Breast epithelium (tissue), 4 donors: ENCODE results near the gene FTL. TPM values are rescaled to one million over a fixed set of nuclear protein-coding genes. Genes with fewer than 3 reads are reported as not detected.

Experiments
- DNase-seq, 2 donors: peaks; one replicate each; pipeline ENCODE4 v3.0.0-alpha.2; 2019; ENCODE audit warnings: low spot score in 2 of 2
- H3K27ac ChIP-seq, 2 donors: fragments of 200-600 bp; sonication (generic) in 1 of 2; one replicate each; pipeline ENCODE4 v1.5.1; 2016 to 2019; ENCODE audit warnings: mild to moderate bottlenecking in 1 of 2
- H3K27me3 ChIP-seq, 2 donors: fragments of 200-600 bp; sonication (generic) in 1 of 2; one replicate each; pipeline versions ENCODE4 v1.5.1 to v1.6.0; 2017 to 2019; ENCODE audit warnings: control low read depth in 1 of 2, mild to moderate bottlenecking in 1 of 2
- H3K36me3 ChIP-seq: fragments of 200-600 bp; one replicate; pipeline ENCODE4 v1.5.1; 2019
- H3K4me1 ChIP-seq, 2 donors: fragments of 200-600 bp; sonication (generic); one replicate each; pipeline ENCODE4 v1.5.1; 2016 to 2019; ENCODE audit warnings: control low read depth in 1 of 2
- H3K4me3 ChIP-seq, 3 donors: fragments of 200-600 bp; sonication (generic); 1 replicate in 2 of 3; 2 replicates in 1 of 3; pipeline ENCODE4 v1.5.1; 2016 to 2019; ENCODE audit warnings: mild to moderate bottlenecking in 3 of 3, moderate library complexity in 2 of 3
- H3K9me3 ChIP-seq, 2 donors: fragments of 200-600 bp; sonication (generic) in 1 of 2; one replicate each; pipeline ENCODE4 v1.5.1; 2016 to 2019; ENCODE audit warnings: control low read depth in 1 of 2
- POLR2A ChIP-seq: fragments of 450-650 bp; IDR thresholded peaks from one replicate; pipeline ENCODE4 v1.6.1; 2016; ENCODE audit warnings: antibody characterized with exemption, mild to moderate bottlenecking, moderate library complexity
- POLR2AphosphoS5 ChIP-seq, 3 donors: sonication (generic); formaldehyde crosslinking; IDR thresholded peaks; one replicate each; pipeline ENCODE4 v1.6.1; 2017; ENCODE audit warnings: antibody characterized with exemption in 3 of 3
- intact Hi-C: fragments of 100-400 bp; cut with DNase I; formaldehyde crosslinking; loops from one replicate; pipeline ENCODE4 v1.15.1; 2023; ENCODE audit warnings: low total_unique reads
- total RNA-seq, 3 donors: library from RNA; depleted of rRNA; stranded (reverse); fragments of >200 nt; gene quantifications; one replicate each; pipeline ENCODE4 v1.1.0, GENCODE V29; 2016
- TF ChIP-seq, protein P1 (sequence below), 3 donors: fragments of 450-650 bp; IDR thresholded peaks; one replicate each; pipeline ENCODE4 v1.5.1; 2016 to 2017; ENCODE audit warnings: antibody characterized with exemption in 3 of 3, mild to moderate bottlenecking in 3 of 3, moderate library complexity in 3 of 3

FTL gene
- total RNA-seq, 3 donors from 2014 or later: 3,861 to 12,429 (median 4,028) TPM

DNA sequence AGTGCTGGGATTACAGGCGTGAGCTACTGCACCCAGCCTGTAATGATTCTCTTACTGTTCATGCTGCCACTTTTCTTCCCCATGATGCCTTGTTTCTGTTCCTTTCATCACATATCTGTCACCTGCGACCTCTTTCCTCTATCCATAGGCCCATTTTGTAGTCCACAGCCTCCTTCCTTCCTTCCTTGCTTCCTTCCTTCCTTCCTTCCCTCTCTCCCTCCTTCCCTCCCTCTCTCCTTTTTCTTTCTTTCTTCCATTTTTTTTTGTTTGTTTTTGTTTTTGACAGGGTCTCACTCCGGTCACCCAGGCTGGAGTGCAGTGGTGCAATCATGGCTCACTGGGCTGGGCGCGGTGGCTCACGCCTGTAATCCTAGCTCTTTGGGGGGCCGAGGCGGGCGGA, 23.8 kb downstream of the FTL start:
- intact Hi-C loops: no loop called here
- Histone ChIP-seq H3K4me3 (no peak overlapping the region), H3K36me3 (no peaks in the 10 kb centered on the region), H3K4me1 (peaks cover 8 to 19% of the 10 kb centered on the region in 2 donors), H3K27ac (no peak overlapping the region), H3K9me3 (no peaks in the 10 kb centered on the region), H3K27me3 (no peaks in the 10 kb centered on the region)
- no peak for DNase-seq
- TF ChIP-seq, protein P1, sequence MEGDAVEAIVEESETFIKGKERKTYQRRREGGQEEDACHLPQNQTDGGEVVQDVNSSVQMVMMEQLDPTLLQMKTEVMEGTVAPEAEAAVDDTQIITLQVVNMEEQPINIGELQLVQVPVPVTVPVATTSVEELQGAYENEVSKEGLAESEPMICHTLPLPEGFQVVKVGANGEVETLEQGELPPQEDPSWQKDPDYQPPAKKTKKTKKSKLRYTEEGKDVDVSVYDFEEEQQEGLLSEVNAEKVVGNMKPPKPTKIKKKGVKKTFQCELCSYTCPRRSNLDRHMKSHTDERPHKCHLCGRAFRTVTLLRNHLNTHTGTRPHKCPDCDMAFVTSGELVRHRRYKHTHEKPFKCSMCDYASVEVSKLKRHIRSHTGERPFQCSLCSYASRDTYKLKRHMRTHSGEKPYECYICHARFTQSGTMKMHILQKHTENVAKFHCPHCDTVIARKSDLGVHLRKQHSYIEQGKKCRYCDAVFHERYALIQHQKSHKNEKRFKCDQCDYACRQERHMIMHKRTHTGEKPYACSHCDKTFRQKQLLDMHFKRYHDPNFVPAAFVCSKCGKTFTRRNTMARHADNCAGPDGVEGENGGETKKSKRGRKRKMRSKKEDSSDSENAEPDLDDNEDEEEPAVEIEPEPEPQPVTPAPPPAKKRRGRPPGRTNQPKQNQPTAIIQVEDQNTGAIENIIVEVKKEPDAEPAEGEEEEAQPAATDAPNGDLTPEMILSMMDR (IDR thresholded peaks at IDR 0.05): no peak
- TF ChIP-seq POLR2A (no peak), POLR2AphosphoS5 (IDR thresholded peaks at IDR 0.05) (no peak)

DNA sequence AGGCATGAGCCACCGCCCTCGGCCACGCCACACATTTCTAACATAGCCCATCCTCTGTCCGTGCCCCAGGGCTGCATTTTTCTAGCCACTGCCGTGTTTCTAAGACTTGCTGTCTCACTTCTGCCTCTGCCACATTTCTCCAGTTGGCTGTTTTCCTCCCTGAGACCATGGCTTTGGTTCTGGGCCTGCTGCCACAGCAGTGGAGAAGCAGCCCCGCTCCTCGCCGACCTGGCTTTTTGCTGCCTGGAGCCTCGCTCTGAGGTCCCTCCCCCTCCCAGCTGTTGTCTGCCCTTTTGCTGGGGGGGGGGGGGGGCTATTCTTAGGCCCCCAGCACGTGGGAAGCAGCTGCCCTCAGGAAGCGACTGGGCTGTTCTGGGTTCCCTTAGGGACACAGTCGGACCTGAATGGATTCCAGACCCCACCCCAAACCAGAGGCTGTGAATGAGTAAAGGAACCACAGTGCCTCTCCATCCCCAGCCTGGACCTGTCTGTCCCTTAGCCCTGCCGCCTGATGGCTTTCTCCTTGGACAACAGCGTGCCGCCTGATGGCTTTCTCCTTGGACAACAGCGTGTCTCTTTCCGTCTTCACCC, 24.7 kb downstream of the FTL start:
- DNase-seq: no peak
- Histone ChIP-seq H3K4me1 (peaks cover 10 to 19% of the 10 kb centered on the region in 2 donors), H3K27me3 (no peaks in the 10 kb centered on the region), H3K4me3 (no peak overlapping the region), H3K36me3 (no peaks in the 10 kb centered on the region), H3K9me3 (no peaks in the 10 kb centered on the region), H3K27ac (peak overlapping the region; percentile 16 to 25)
- intact Hi-C loops: no loop called here
- TF ChIP-seq, protein P1 (IDR thresholded peaks at IDR 0.05): no peak
- TF ChIP-seq POLR2A: no peak
- no peak for TF ChIP-seq POLR2AphosphoS5 (IDR thresholded peaks at IDR 0.05)

DNA sequence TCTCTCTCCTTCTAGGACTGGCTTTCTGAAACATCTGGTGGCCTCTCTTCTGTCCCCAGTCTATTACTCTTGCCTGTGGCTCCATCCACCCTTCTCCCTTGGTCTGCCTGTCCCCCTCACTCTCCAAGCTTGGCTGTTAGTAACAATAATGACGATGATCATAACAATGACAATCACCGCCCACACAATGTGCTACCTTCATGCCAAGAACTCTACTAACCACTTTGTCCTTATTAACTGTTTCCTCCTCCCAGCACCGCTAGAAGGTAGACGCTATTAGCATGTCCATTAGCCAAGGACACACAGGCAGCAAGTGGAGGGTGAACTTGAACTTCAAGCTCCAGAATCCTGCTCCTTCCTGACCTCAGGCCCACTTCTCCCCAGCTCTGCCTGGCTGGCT, 25.3 kb downstream of the FTL start:
- no peak for TF ChIP-seq POLR2AphosphoS5 (IDR thresholded peaks at IDR 0.05)
- TF ChIP-seq, protein P1 (IDR thresholded peaks at IDR 0.05): no peak
- no peak for TF ChIP-seq POLR2A
- no peak for DNase-seq
- peak overlapping the region in 1 of 2 donors; percentile 25 for H3K27ac ChIP-seq
- H3K4me1 ChIP-seq: peaks cover 10 to 19% of the 10 kb centered on the region in 2 donors
- no peaks in the 10 kb centered on the region for H3K36me3 ChIP-seq
- H3K9me3 ChIP-seq: no peaks in the 10 kb centered on the region
- H3K4me3 ChIP-seq: no peak overlapping the region
- intact Hi-C loops: no loop called here
- no peaks in the 10 kb centered on the region for H3K27me3 ChIP-seq

DNA sequence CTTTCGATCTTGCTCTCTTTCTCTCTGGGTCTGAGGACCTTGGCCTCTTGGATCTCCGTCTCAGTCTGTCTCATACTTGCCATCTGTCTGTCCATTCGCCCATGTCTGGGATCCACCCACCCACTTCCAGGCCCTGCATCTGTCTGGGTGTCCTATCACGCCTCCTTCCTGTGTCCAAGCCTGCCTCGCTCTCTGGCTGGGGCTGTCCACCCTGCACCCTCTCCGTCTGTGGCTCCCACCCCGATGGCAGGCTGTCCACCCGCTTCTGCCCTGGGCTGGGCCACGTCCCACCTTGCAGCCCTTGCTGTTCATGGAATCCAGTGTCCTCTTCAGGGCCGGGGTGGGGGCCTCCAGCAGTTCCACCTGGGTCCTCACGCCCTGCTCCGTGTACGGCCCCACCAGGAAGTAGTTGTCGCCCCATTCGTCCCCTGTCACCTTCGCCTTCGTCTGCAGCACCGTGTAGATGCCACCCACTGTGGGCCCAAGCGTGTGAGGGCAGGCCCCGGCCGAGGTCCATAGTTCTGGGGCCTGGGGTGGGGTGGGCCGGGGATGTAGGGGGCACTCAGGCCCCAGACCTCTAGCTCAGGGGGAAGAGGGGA, 26.0 kb downstream of the FTL start:
- TF ChIP-seq POLR2A (no peak), POLR2AphosphoS5 (IDR thresholded peaks at IDR 0.05) (no peak)
- TF ChIP-seq, protein P1 (IDR thresholded peaks at IDR 0.05): no peak
- intact Hi-C loops: no loop called here
- Histone ChIP-seq H3K4me1 (peaks cover 10 to 19% of the 10 kb centered on the region in 2 donors), H3K27ac (peak overlapping the region; percentile 89 to 93), H3K27me3 (no peaks in the 10 kb centered on the region), H3K4me3 (peak overlapping the region in 2 of 3 donors; percentile 85 to 88), H3K9me3 (no peaks in the 10 kb centered on the region), H3K36me3 (no peaks in the 10 kb centered on the region)
- no peak for DNase-seq

DNA sequence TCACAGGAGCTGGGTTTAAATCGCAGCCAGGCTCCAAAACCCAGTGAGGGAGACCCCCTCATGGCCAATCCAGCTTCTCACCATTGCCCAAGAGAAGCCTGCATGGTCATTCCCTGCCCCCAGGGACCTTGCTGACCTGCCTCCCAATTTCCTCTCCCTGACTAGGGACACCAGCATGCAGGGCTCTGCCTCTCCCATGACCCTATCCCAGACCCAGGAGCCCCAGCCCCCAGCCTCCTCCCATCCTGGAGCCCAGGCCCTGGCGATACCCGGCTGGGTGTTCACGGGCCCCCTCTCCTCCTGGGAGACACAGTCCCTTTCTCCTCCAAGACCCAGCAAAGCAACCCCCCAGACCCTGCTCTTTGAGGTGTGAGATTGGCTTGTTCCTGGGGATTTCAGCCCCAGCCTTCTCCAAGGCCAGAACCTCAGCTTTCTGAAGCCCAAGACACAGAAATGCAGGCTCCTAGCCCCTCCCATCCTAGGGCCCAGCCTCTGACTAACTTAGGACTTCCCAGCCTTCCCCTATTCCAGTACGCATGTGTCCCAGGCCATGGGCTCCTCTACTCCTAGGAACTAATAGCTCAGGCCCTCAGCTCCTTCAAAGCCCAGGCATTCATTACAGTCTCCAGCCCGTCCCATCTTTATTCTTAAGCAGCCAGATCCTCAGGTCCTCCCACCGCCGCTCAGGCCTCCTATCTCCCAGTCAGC, 26.9 kb downstream of the FTL start:
- no peaks in the 10 kb centered on the region for H3K27me3 ChIP-seq
- TF ChIP-seq POLR2AphosphoS5 (IDR thresholded peaks at IDR 0.05) (no peak), POLR2A (no peak)
- TF ChIP-seq, protein P1 (IDR thresholded peaks at IDR 0.05): no peak
- H3K4me1 ChIP-seq: peaks cover 10 to 19% of the 10 kb centered on the region in 2 donors
- intact Hi-C loops: no loop called here
- H3K4me3 ChIP-seq: peak overlapping the region; percentile 80 to 88 (median 85)
- H3K36me3 ChIP-seq: no peaks in the 10 kb centered on the region
- DNase-seq: peak in 1 of 2 donors; percentile 40
- no peaks in the 10 kb centered on the region for H3K9me3 ChIP-seq
- peak overlapping the region; percentile 89 to 93 for H3K27ac ChIP-seq
